ACC112 (cell line): ENCODE data around the gene TRPM2.

Experiments used
- H2AFZ ChIP-seq: fragments of 200-600 bp; sonication (generic); one replicate; pipeline ENCODE4 v1.6.0; 2017; ENCODE audit warnings: antibody characterized with exemption, low read length; ENCODE audit not compliant: unreplicated experiment
- H3K27ac ChIP-seq: fragments of 200-600 bp; sonication (generic); 2 replicates; pipeline ENCODE4 v1.5.1; 2014; ENCODE audit warnings: low read depth, mild to moderate bottlenecking, antibody characterized with exemption, low read length, moderate library complexity
- H3K27me3 ChIP-seq: fragments of 200-600 bp; sonication (generic); 2 replicates; pipeline ENCODE4 v1.6.1; 2014; ENCODE audit warnings: mild to moderate bottlenecking, antibody characterized with exemption, low read length, moderate library complexity, mixed read lengths; ENCODE audit not compliant: insufficient read depth
- H3K36me3 ChIP-seq: fragments of 200-600 bp; sonication (generic); 2 replicates; pipeline ENCODE4 v1.6.1; 2016; ENCODE audit warnings: mild to moderate bottlenecking, antibody characterized with exemption, low read length, moderate library complexity, mixed read lengths; ENCODE audit not compliant: insufficient read depth
- H3K4me1 ChIP-seq: fragments of 200-600 bp; sonication (generic); one replicate; pipeline ENCODE4 v1.6.1; 2016; ENCODE audit warnings: low read length, mixed read lengths; ENCODE audit not compliant: insufficient read depth, unreplicated experiment, control insufficient read depth
- H3K4me3 ChIP-seq: fragments of 200-600 bp; sonication (generic); 2 replicates; pipeline ENCODE4 v1.5.1; 2014; ENCODE audit warnings: mild to moderate bottlenecking, low read depth, low read length
- H3K79me2 ChIP-seq: fragments of 200-600 bp; sonication (generic); one replicate; pipeline ENCODE4 v1.6.0; 2016; ENCODE audit warnings: low read length; ENCODE audit not compliant: control insufficient read depth, unreplicated experiment, insufficient read depth

Gene TRPM2

GRCh38 chr21:44462086-44462833 is 108.8 kb downstream of the TRPM2 start:
- no peak overlapping the region for H2AFZ ChIP-seq

GRCh38 chr21:44462834-44463200 is 109.4 kb downstream of the TRPM2 start:
- H3K27ac ChIP-seq = no peak overlapping the region
- no peak overlapping the region for H2AFZ ChIP-seq
- no peaks in the 10 kb centered on the region for H3K27me3 ChIP-seq
- H3K4me1 ChIP-seq = no peaks in the 10 kb centered on the region
- no peaks in the 10 kb centered on the region for H3K36me3 ChIP-seq
- no peak overlapping the region for H3K4me3 ChIP-seq
- no peaks in the 10 kb centered on the region for H3K79me2 ChIP-seq

More at GRCh38 chr21:44462086-44462833, 108.8 kb downstream of the TRPM2 start:
- no peaks in the 10 kb centered on the region for H3K27me3 ChIP-seq
- no peak overlapping the region for H3K27ac ChIP-seq
- H3K4me3 ChIP-seq = no peak overlapping the region
- no peaks in the 10 kb centered on the region for H3K36me3 ChIP-seq
- no peaks in the 10 kb centered on the region for H3K79me2 ChIP-seq
- H3K4me1 ChIP-seq = no peaks in the 10 kb centered on the region

- Histone ChIP-seq H3K27ac (no peak overlapping the region), H2AFZ (no peak overlapping the region), H3K36me3 (no peaks in the 10 kb centered on the region), H3K79me2 (no peaks in the 10 kb centered on the region), H3K4me1 (no peaks in the 10 kb centered on the region), H3K4me3 (no peak overlapping the region), H3K27me3 (no peaks in the 10 kb centered on the region)
Observed at GRCh38 chr21:44463724-44464123, 110.3 kb downstream of the TRPM2 start.

- H3K27me3 ChIP-seq = no peaks in the 10 kb centered on the region
- H3K36me3 ChIP-seq = no peaks in the 10 kb centered on the region
- H3K79me2 ChIP-seq = no peaks in the 10 kb centered on the region
- no peak overlapping the region for H3K27ac ChIP-seq
- H3K4me1 ChIP-seq = no peaks in the 10 kb centered on the region
- H2AFZ ChIP-seq = no peak overlapping the region
- H3K4me3 ChIP-seq = no peak overlapping the region
Observed at GRCh38 chr21:44464351-44464750, 110.9 kb downstream of the TRPM2 start.

GRCh38 chr21:44466351-44466954 is 113.0 kb downstream of the TRPM2 start:
- Histone ChIP-seq H3K79me2 (no peaks in the 10 kb centered on the region), H3K4me3 (no peak overlapping the region), H2AFZ (no peak overlapping the region), H3K27ac (no peak overlapping the region), H3K4me1 (no peaks in the 10 kb centered on the region), H3K27me3 (no peaks in the 10 kb centered on the region), H3K36me3 (no peaks in the 10 kb centered on the region)

- H3K4me1 ChIP-seq = no peaks in the 10 kb centered on the region
- no peak overlapping the region for H2AFZ ChIP-seq
- H3K79me2 ChIP-seq = no peaks in the 10 kb centered on the region
- H3K27me3 ChIP-seq = no peaks in the 10 kb centered on the region
- H3K4me3 ChIP-seq = no peak overlapping the region
- H3K27ac ChIP-seq = no peak overlapping the region
- no peaks in the 10 kb centered on the region for H3K36me3 ChIP-seq
Observed at GRCh38 chr21:44466996-44467858, 113.8 kb downstream of the TRPM2 start.

- no peaks in the 10 kb centered on the region for H3K79me2 ChIP-seq
- H3K27me3 ChIP-seq = no peaks in the 10 kb centered on the region
- H3K4me1 ChIP-seq = no peaks in the 10 kb centered on the region
- H2AFZ ChIP-seq = no peak overlapping the region
- H3K27ac ChIP-seq = no peak overlapping the region
- no peak overlapping the region for H3K4me3 ChIP-seq
- no peaks in the 10 kb centered on the region for H3K36me3 ChIP-seq
Observed at GRCh38 chr21:44467859-44468195, 114.4 kb downstream of the TRPM2 start.

GRCh38 chr21:44471341-44471740 is 117.9 kb downstream of the TRPM2 start:
- Histone ChIP-seq H3K27me3 (peaks cover 4% of the 10 kb centered on the region; the same call in 1 of the 2 replicates), H3K79me2 (no peaks in the 10 kb centered on the region), H3K4me1 (no peaks in the 10 kb centered on the region), H3K4me3 (no peak overlapping the region), H3K27ac (no peak overlapping the region), H2AFZ (no peak overlapping the region), H3K36me3 (no peaks in the 10 kb centered on the region)

GRCh38 chr21:44471996-44472395 is 118.6 kb downstream of the TRPM2 start:
- Histone ChIP-seq H3K27me3 (peaks cover 7% of the 10 kb centered on the region; the same call in 1 of the 2 replicates), H2AFZ (no peak overlapping the region), H3K79me2 (no peaks in the 10 kb centered on the region), H3K36me3 (no peaks in the 10 kb centered on the region), H3K4me1 (no peaks in the 10 kb centered on the region), H3K27ac (no peak overlapping the region), H3K4me3 (no peak overlapping the region)

- Histone ChIP-seq H3K4me3 (no peak overlapping the region), H3K27ac (no peak overlapping the region), H2AFZ (no peak overlapping the region), H3K4me1 (no peaks in the 10 kb centered on the region), H3K79me2 (no peaks in the 10 kb centered on the region), H3K27me3 (peaks cover 7% of the 10 kb centered on the region; the same call in 1 of the 2 replicates), H3K36me3 (no peaks in the 10 kb centered on the region)
Observed at GRCh38 chr21:44473915-44474555, 120.6 kb downstream of the TRPM2 start.
